SK-N-MC (cell line): ENCODE data around the gene ALOXE3.

Experiments used
- EZH2 ChIP-seq: fragments of 200-600 bp; sonication (generic); IDR thresholded peaks from one replicate; pipeline ENCODE4 v1.6.1; 2017; ENCODE audit warnings: antibody characterized with exemption
- FOXP2 ChIP-seq: optimal IDR thresholded peaks from 2 replicates; pipeline ENCODE3; 2011; ENCODE audit warnings: mild to moderate bottlenecking, moderate library complexity; ENCODE audit not compliant: insufficient read depth; ENCODE audit errors: extremely low read length, control extremely low read depth
- POLR2AphosphoS5 ChIP-seq: IDR thresholded peaks from 2 replicates; pipeline ENCODE4 v1.6.1; 2012; ENCODE audit warnings: mild to moderate bottlenecking, low read depth, low read length, borderline replicate concordance

GRCh38 chr17:8154608-8155155 is 36.4 kb upstream of the ALOXE3 start:
- TF ChIP-seq POLR2AphosphoS5: no peak
- TF ChIP-seq EZH2: no peak
- no peak for TF ChIP-seq FOXP2
